HG03460 (cell line): ENCODE results near the gene TRPV4.
"Not testable (repeated sequence)": the region's sequence is repeated elsewhere in the genome, so short reads cannot be mapped to it uniquely, and the experiment has no call there.

ENCODE experiments used
- ATAC-seq: cut with Tn5 transposase; IDR thresholded peaks from one replicate; pipeline ENCODE4 v1.9.1; 2021; ENCODE audit not compliant: unreplicated experiment

TRPV4 gene

DNA sequence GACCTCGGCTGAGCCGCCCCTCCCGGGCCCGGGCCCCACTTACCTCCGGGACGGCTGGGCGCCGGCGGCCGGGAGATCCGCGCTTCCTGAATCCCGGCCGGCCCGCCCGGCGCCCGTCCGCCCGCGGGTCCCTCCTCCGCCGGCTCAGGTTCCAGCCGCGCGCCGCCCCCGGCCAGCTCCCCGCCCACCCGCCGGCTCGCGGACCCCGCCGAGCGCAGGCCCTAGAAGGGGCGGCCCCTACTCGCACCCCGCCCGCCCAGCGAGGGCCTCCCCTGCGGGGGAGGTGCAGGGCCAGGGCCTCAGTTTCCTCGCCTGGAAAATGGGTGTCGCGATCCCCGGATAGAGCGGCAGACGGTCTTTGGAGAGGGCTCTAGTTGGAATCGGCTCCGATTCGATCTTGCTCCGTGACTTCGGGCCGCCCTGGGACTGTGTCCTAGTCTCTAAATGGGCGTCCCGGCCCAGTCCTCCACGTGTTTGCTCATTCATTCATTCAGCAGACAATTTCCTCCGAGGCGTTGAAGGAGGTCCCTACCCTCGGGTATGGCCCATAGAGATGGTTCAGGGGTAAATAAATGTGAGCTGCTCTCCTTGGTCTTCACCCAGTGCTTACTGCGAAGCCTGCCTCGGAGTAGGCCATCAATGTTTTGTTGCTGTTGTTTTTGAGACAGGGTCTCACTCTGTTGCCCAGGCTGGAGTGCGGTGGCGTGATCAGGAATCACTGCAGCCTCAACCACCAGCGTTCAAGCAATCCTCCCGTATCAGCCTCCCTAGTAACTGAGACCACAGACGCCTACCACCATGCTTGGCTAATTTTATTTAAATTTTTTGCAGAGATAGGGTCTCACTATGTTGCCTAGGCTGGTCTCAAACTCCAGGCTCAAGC, at the start of gene TRPV4:
Gene TRPV4, minus strand, starts transcription at position 92 of the 883 bp plus-strand sequence. CDS start 18,602 bp downstream, outside the sequence.
- ATAC-seq = no peak

DNA sequence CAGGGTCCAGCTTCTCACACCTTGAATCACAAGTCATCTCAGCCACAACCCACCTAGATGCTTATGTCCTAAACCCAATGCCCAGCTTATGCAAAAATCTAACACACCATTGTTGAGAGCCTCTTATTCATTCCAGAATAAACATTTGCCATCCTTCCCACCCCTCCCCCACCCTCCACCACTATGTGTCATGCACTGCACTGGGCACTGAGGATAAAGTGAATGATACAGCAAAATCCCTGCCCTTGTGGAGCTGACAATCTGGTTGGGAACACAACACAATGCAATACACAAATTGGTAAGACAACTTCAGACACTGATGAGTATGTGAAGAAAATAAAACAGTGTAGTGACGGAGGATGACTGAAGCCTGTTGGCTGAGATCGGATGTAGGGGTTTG, 48.6 kb upstream of the TRPV4 start:
- no peak for ATAC-seq

DNA sequence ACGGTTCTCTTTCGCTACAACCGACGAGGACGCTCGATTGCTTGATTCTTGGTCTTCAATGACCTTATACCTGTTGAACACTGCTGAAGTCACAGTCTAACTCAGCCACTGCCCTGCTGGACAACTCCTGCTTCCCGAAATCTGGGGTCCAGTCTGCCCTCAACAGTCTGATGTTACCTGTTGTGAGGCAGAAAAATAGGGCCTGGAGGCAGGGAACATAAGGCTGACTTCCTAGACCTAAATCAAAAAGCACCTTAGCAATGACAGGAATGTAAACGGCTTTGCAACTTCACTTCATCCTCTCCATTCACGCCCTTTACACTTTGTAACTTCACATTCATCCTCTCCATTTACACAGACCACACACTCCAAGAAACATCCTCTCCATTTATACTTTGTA, 47.7 kb upstream of the TRPV4 start:
- ATAC-seq = no peak

DNA sequence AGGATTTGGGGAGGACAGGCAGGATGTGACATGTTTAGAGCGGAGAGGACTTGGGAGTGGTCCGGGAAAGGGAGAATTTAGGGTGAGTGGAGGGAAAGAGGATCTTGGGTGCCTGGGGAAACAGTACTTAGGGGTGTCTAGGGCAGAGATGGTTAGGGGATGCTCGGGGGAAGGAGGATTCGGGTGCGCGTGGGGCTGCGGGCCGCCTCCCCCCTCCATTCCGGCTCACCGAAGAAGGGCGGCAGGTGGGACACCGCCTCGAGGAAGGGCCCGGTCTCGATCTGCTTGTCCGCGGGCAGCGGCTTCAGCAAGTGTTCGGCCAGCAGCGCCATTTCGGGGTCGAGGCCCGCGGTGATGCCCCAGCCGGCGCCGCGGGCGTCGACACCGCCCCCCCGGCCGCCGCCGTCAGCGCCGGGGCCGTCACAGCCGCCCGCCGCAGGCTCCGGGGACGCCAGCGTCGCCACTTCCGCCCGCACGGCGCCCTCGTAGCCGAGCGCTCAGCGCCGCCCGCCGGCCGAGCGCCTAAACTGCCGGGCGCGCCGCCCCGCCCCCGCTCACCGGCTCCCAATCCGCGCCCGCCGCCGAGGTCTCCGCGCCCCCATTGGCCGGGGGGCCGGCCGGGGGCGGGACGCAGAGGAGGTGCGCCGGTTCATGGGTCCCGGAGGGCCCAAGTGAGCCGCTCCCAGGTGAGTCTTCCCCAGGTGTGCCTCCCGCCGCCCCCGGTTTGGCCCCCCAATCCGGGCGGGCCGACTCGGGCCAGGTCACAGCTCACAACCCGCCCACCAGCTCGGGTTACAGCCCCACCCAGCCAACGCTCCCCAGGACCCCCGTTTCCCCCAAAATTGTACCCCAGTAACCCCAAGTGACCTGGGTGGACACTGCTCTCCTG, 47.1 kb upstream of the TRPV4 start, which contains the start of gene GLTP:
Gene GLTP, minus strand, starts transcription at position 499 of the 889 bp plus-strand sequence. Its CDS starts 167 bp downstream, at position 332.
- ATAC-seq = peak; percentile 91

DNA sequence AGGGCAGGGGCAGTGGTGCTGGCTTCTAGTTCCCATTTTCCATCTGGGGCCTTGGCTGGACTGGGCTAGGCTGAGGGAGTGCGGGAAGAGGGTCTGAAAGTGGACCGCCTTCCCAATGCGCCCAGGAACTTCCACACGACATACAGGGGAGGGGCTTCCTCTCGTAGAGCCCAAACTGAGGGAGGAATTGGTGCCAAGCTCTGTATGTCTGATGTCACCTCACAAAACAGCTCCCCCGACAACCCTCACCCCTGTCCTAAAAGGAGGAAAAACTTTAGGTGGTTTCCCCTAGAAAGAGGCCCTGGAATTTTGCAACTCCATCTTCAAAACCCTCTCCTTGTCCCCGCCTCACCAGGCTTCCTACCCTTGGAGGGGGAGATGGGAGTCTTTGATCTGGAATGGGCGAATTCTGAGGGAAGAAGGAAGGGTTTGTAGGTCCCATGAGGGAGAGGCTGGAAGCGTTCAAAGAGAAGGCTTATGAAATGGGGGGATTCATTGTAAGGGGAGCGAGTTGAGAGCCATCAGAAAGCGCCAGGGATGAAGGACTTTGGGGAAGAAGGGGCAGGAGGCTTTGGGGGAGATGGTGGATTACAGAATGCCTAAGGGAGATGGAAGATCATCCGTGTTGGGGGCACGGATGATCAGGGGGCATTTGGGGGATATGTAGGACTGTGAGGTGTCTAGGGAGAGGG, 46.3 kb upstream of the TRPV4 start:
- ATAC-seq = no peak

DNA sequence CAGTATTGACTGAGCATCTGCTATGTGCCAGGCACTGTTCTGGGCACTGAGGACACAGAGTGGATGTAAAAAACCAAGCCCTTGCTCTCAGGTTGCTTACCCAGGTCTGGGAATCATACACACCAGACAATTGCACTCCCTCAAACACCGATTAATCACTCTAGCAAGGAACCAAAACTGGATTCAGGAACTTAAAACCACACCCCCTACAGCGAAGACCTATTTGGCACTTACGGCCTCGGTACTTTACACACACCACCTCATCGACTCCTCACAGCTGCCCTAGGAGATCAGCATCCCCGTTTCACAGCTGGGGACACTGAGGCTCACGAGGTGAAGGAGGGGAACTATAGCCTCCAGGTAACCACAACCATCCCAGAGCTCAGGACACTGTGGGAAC, 45.6 kb upstream of the TRPV4 start:
- ATAC-seq = no peak

DNA sequence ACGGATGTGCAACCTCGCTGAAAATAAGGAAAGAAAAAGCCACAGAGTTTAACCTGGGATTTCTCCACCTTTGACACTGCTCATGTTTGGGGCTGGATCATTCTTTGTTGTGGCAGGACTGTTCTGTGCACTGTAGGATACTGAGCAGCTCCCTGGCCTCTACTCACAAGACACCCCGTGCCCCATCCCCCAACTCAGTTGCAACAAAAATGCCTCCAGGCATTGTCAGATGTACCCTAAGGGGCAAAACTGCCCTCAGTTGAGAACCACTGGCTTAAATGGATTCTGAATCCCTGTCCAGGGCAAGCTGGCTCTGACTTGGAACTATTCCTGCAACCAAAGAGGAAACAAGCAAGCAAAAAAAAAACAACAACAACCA, 45.0 kb upstream of the TRPV4 start:
- ATAC-seq = no peak

DNA sequence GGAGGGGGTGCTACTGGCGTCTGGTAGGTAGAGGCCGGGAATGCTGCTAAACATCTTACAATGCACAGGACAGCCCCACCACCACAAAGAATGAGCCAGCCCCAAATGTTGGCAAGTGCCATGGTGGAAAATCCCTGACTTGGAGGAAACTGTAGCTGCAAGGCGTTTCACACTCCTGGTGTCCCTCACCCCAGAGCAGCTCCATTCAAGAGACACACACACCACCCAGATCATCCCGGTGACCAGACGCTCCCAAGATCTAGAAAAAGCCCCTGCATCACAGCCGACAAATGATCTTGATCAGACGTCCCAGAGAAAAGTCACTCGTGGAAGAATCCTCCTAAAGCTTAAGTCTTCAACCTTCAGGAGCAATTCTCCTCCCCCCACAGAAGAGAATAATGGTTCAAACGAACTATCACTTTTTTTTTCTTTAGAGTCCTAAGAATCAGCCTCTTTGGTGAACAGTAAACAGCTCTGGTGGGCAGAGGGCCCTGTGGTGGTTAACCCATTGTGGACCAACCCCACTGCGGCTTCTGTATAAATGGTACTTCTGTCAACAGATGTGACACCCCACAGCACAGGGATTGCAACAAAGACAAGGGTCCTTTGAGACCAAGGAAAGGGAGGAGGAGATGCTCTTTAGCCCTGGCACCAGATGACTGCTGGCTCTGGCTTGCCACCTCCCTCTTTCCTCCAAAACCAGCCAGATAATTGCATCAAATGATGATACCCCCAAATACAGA, 44.5 kb upstream of the TRPV4 start:
- no peak for ATAC-seq

DNA sequence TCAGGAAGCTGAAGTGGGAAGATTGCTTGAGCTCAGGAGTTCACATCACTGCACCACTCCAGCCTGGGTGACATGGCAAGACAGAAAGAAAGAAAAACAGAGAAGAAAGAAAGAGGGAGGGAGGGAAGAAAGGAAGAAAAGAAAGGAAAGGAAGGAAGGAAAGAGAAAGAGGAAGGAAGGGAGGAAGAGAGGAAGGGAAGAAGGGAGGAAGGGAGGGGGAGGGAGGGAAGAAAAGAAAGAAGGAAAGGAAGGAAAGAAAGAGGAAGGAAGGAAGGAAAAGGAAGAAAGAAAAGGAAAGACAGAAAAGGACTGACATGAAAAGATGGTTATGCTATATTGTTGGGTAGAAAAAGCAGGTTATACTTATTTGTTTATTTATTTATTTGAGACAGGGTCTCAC, 43.2 kb upstream of the TRPV4 start:
- no peak for ATAC-seq

DNA sequence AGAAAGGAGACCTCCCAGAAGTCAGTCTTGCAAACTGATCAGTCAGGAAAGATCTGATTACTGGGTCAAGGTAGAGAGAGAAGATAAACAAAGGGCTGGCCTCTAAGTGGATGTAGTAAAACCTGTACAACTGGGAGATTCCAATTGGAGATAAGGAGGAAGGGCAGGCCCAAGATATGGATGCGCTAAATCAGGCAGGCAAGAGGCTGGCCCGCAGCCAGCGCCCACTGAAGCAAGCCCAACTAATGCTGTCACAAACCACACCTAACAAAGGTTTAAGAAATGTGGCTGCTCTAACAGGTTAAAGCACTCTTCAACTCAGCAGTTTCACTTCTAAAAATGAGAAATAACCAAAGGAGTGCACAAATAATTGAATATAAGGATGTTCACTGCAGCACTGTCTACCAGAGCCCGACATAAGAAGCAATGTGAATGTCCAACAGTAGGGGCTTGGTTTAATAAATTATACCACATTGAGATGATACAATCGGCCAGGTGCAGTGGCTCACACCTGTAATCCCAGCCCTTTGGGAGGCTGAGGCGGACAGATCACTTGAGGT, 42.5 kb upstream of the TRPV4 start:
- no peak for ATAC-seq

DNA sequence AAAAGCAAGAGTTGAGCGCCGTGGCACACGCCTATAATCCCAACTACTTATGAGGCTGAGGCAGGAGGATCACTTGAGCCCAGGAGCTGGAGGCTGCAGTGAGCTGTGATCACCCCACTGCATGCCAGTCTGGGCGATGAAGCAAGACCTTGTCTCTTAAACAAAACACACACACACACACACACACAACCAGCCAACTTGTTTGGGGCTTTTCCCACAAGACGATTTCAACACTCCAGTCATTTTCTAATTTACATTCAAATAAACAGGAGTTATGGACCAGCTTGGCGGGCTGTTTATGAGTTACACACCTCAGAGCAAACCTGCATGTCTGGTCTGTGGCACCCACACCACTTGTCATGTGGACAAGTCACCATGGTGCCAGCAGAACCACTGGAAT, 40.5 kb upstream of the TRPV4 start:
- no peak for ATAC-seq

DNA sequence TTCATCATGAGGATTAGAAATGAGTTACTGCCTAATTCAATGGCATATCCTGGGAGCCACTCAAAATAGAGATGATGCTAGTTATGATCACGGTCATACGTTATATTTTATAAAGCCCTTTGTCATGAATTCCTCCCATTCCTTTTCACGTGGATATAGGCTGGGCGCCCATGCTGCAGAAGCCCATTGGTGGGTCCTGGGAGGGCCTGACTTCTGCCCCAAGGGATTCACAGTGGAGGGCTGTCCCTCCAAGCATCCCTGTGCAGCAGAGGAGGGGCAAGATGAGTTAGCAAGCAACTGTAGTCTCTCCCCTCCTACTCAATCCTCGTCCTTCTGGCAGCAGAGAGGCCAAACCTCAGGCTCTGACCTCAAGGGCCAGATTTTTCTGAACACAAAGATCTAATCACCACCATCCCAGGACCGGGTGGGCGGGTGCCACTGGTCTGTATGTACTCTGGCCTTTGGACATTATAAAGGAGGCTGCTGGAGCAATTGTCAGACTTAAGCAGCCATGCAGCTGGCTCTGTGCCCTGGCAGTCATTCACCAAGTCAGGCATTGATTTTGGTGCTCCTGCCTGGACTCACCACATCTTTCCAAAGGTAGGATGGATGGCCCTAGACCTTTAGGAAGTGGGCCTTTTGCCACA, 38.6 kb upstream of the TRPV4 start:
- no peak for ATAC-seq

DNA sequence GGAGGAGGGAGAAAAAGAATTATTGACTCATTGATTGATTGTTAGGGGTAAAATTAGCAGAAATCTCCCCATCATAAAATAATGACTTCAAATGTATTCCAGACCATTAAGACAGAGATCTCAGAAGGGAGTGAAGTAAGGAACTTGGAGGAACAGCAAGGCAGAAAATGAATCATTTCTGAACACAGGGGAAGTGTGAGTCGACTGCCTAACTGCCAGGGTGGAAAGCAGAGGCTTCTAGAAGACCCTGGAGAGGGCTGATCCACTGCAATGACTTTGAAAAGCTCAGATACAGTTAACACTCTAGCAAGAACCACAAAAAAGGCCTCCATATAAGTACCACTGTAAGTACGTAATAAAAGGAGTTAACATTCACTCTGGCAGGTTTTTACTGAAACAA, 37.5 kb upstream of the TRPV4 start:
- ATAC-seq = no peak

DNA sequence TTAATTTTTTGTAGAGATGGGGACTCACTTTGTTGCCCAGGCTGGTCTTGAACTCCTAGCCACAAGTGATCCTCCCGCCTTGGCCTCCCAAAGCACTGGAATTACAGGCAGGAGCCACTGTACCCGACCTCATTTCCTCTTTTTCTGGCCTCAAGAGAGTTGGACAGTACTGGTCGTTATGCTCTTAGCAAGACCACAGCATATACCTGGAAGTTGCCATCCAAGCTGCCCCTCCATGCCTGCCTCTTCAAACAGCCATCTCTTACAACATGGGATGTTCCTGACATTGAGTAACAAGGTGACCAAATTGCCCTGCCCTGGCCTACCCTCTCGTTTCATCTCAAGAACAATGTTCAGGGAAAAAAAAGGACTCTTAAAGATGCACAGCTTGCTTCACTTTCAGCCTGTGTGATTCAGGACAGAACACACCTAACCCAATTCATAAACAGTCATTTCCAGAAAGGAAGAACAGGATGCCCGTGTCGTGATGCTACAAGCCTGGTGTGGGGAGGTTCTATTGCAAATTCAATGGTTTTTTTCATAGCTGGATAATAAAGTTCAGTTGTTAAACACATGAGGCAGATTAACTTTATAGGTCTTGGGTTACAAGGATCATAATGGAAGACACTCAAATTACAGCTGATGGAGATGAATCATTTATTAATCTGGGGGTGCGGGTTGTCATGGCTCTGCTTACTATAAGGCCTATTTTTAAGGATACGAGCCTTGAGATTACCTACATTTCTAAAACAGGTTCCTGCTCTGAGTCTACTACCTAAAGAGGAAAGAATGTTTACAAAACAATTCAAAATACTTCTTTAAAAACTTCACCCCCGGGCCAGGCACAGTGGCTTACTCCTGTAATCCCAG, 35.2 kb upstream of the TRPV4 start:
- ATAC-seq = no peak

DNA sequence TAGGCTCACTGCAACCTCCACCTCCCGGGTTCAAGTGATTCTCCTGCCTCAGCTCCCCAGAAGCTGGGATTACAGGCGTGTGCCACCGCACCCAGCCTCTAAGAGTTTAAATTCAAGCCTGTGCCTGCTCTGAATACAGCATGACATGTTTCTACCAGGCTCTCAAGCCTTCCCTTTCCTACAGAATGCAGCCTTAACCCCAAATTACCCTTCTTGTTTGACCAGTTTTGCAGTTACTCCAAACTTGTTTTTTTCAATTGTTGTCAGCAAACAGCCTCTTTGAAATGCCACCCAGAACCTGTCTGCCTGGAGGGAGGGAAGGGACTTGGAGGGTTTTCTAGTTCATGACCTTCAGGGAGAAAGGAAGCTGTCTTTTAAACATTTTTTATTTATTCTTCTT, 31.7 kb upstream of the TRPV4 start:
- ATAC-seq = no peak

DNA sequence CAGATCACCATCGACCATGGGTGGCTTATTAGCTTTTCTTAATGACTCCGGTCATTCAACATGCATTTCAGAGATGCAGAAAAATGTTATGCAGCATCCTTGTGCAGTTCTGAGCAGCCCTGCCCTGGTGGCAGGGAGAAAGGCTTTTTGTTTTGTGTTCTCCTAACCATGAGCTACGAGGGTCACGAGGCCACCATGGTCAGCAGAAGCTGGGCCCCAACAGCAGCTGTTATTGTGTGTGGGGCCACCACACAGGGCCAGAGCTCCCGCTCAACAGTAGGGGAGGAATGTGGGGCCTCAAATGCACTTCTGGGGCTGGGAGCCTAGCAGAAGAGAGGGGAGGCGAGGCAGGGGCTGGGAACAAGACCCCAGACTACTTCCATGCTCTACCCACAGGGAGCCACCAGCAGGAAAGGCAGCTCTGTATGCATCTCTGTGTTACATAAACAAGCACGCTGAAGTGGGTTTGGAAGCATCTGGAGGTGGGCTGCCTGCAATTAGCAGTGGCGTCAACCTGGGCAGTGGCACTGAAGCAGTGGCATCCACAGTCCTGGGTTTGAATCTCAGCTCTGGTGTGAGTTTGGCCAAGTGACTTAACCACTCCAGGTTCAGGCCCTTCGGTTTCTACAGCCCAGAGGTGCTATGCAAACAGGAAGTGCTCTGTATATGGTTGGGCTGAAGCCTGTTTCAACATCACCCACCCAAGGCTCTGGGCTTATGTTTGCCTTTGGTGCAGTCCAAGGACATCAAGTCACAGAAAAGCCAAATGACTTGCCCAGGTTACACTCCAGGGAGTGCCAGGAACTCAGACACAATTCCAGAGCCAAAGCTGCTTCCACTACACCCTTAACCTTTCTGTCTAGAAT, 30.9 kb upstream of the TRPV4 start:
- no peak for ATAC-seq

DNA sequence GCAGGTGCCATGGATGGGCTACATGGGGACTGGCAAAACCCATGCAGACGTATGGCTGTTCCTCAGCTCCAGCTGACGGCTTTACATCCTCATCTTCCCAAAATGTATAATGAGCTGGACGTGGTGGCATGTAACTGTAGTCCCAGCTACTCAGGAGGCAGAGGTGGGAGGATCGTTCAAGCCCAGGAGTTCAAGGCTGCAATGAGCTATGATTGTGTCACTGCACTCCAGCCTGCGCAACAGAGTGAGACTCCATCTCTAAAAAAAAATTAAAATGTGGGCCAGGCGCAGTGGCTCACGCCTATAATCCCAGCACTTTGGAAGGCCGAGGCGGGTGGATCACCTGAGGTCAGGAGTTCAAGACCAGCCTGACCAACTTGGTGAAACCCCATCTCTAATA, 29.3 kb upstream of the TRPV4 start:
- ATAC-seq = not testable (repeated sequence)
